Tibial artery (tissue), 4 donors: Measurements from ENCODE around the gene RARRES1.

Experiments used
- DNase-seq, 2 donors: peaks; one replicate each; pipeline ENCODE4 v3.0.0-alpha.2; 2019
- H3K27ac ChIP-seq, 2 donors: fragments of 200-600 bp; sonication (generic) in 1 of 2; 1 replicate in 1 of 2; 2 replicates in 1 of 2; pipeline ENCODE4 v1.5.1; 2018 to 2019; ENCODE audit warnings: mild to moderate bottlenecking in 1 of 2
- H3K27me3 ChIP-seq, 2 donors: fragments of 200-600 bp; sonication (generic) in 1 of 2; one replicate each; pipeline versions ENCODE4 v1.5.1 to v1.6.0; 2016 to 2019
- H3K36me3 ChIP-seq, 3 donors: fragments of 200-600 bp; sonication (generic) in 2 of 3; one replicate each; pipeline ENCODE4 v1.5.1; 2016 to 2019; ENCODE audit warnings: mild to moderate bottlenecking in 2 of 3
- H3K4me1 ChIP-seq, 4 donors: fragments of 200-600 bp; sonication (generic) in 2 of 4; 1 replicate in 3 of 4; 2 replicates in 1 of 4; pipeline ENCODE4 v1.5.1; 2016 to 2019
- H3K4me3 ChIP-seq, 2 donors: fragments of 200-600 bp; sonication (generic) in 1 of 2; 1 replicate in 1 of 2; 2 replicates in 1 of 2; pipeline ENCODE4 v1.5.1; 2018 to 2019; ENCODE audit warnings: mild to moderate bottlenecking in 2 of 2
- H3K9me3 ChIP-seq, 3 donors: fragments of 200-600 bp; sonication (generic) in 1 of 3; one replicate each; pipeline ENCODE4 v1.5.1; 2016 to 2019
- intact Hi-C: fragments of 100-400 bp; cut with DNase I; formaldehyde crosslinking; loops from one replicate; pipeline ENCODE4 v1.15.0; 2023; ENCODE audit warnings: low total_unique reads
- TF ChIP-seq, protein P1 (sequence below), 2 experiments: fragments of 200-600 bp in 1 of 2; fragments of 450-650 bp in 1 of 2; IDR thresholded peaks; one replicate each; pipeline ENCODE4 v1.5.1; 2017 to 2019; ENCODE audit warnings: antibody characterized with exemption in 2 of 2, mild to moderate bottlenecking in 1 of 2, moderate library complexity in 1 of 2

The RARRES1 gene

DNA sequence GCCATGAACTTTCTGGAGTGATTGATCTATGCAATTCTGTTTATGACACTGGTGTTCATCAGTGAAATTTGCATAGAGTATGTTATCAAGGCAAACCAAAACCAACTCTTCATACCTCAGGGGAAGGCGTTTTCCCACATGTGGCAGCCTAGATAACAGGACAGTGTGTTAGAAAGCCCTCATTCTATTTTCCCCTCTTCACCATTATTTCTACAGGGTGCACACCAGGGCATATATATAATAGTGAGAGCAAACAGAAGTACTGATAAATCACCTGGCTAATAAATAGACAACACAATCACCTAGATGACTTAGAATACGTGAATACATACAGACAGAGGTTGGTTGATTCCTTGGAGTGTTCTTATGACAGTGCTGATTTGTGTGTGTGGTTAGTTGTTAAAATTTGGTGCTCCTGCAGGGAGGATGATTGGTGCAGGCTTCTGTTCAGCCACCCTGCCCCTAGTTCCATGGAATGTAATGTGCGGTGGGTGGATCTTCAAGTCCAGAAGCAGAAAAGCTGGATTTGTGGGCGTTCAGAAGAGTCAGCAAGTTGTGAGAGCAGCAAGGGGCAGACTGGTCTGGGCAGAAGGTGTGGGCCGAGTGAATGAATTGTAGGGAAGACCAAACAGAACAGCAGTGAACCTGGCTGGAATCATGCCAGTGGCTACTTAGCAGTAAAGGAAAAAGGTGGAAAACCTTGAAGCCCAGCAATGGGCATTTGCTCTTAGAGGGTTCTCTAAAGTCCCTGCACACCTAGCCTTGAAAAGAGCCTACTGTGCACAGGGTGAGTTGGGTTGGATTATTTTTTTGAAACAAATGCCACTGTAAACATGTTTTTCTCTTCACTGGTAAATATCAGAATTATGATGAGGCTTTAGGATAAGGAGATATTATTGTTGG lies 11.7 kb upstream of the RARRES1 start:
- DNase-seq = no peak
- Histone ChIP-seq H3K4me3 (no peak overlapping the region), H3K27me3 (no peaks in the 10 kb centered on the region), H3K4me1 (peaks cover 0 to 8% (median 0%) of the 10 kb centered on the region in 4 donors), H3K9me3 (no peaks in the 10 kb centered on the region), H3K36me3 (peaks cover 6 to 58% (median 37%) of the 10 kb centered on the region in 3 donors), H3K27ac (no peak overlapping the region)
- intact Hi-C loops = no loop called here
- TF ChIP-seq, protein P1, sequence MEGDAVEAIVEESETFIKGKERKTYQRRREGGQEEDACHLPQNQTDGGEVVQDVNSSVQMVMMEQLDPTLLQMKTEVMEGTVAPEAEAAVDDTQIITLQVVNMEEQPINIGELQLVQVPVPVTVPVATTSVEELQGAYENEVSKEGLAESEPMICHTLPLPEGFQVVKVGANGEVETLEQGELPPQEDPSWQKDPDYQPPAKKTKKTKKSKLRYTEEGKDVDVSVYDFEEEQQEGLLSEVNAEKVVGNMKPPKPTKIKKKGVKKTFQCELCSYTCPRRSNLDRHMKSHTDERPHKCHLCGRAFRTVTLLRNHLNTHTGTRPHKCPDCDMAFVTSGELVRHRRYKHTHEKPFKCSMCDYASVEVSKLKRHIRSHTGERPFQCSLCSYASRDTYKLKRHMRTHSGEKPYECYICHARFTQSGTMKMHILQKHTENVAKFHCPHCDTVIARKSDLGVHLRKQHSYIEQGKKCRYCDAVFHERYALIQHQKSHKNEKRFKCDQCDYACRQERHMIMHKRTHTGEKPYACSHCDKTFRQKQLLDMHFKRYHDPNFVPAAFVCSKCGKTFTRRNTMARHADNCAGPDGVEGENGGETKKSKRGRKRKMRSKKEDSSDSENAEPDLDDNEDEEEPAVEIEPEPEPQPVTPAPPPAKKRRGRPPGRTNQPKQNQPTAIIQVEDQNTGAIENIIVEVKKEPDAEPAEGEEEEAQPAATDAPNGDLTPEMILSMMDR (IDR thresholded peaks at IDR 0.05) = no peak

DNA sequence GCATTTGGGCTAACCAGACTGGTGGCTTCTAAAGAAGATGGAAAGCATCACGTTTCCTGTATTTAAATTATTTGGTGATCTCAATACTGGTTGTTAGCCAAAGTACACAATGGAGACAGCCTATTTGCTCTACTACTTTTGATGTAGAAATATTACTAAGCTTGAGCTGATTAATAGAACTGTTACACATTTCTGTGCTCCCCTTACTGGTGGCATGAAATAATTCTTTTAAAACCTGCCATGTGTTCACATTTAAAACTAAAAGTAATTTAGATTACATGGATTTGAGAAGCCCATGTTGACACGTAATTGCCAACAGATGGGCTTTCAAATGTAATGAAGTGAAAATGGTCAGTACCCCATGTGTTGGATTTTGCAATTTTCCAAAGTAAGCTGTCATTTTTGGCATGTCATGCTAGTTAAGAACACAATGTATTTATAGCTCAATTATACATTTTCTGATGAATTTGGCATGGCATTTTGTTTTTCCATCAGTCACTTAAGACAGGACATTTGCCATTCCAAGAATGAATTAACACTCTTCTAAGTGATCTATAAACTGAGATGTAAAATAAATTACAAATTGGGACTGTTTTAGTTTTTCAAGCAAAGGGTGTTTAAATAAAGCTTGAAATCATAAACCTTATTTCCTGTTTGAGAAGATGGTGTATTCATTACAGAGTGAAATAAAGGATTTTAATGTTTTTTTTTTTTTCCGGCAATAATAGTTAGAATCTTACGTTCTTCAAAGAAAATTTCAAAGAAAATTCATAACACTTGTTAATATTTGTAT lies 10.8 kb upstream of the RARRES1 start:
- no peak overlapping the region for H3K27ac ChIP-seq
- peaks cover 0 to 3% (median 0%) of the 10 kb centered on the region in 4 donors for H3K4me1 ChIP-seq
- peaks cover 6 to 50% (median 37%) of the 10 kb centered on the region in 3 donors for H3K36me3 ChIP-seq
- no peak for DNase-seq
- no peak overlapping the region for H3K4me3 ChIP-seq
- TF ChIP-seq, protein P1 (IDR thresholded peaks at IDR 0.05) = no peak
- H3K9me3 ChIP-seq = no peaks in the 10 kb centered on the region
- intact Hi-C loops = no loop called here
- no peaks in the 10 kb centered on the region for H3K27me3 ChIP-seq

DNA sequence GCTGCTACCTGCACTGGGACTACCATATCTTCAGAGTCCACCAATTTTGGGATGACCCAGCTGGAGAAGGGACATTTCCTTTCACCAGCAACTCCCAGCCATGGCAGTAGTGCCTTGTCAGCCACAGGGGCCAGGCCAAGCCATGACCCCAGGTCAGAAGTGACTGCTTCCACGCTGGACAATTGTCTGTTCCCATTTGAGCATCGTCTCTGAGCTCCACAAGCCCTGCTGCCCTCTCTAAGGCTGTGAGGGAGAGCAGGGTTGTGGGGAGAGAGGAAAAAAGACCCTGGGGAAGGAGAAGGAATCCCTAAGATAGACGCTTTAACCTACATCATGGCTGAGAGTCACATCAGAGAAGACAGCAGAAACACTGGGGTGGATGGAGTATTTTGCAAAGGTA lies 7.4 kb upstream of the RARRES1 start:
- no peak for DNase-seq
- intact Hi-C loops = loop anchor here (10.0 kb wide), 1 partner anchor 165 kb away; the partner anchor contains the start of gene MLF1
- Histone ChIP-seq H3K4me3 (no peak overlapping the region), H3K9me3 (peaks cover 0 to 7% (median 0%) of the 10 kb centered on the region in 3 donors), H3K27ac (no peak overlapping the region), H3K27me3 (no peaks in the 10 kb centered on the region), H3K36me3 (peaks cover 0 to 26% (median 21%) of the 10 kb centered on the region in 3 donors), H3K4me1 (peaks cover 0 to 5% (median 0%) of the 10 kb centered on the region in 4 donors)
- TF ChIP-seq, protein P1 (IDR thresholded peaks at IDR 0.05) = no peak

DNA sequence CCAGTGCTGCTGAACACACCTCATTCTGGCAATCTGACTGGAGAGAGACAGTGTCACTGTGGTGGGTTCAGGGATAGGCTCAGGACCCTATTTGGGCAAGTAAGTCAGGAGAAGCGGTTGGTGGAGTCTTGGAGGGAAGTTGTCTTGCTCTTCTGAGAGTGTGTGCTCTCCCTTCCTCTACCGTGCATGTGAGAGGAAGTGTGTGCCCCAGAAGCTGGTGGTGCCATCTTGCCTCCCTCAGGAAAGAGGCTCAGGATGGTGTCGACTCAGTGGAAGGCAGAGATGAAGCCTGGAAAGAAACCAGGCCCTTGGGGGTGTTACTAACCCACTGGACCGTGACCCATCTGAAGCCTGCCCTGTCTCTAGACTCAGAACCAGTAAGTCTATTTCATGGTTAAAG lies 6.8 kb upstream of the RARRES1 start:
- peaks cover 0 to 21% (median 19%) of the 10 kb centered on the region in 3 donors for H3K36me3 ChIP-seq
- H3K27ac ChIP-seq = no peak overlapping the region
- H3K4me1 ChIP-seq = peaks cover 0 to 5% (median 0%) of the 10 kb centered on the region in 4 donors
- H3K9me3 ChIP-seq = peaks cover 0 to 7% (median 0%) of the 10 kb centered on the region in 3 donors
- H3K27me3 ChIP-seq = no peaks in the 10 kb centered on the region
- H3K4me3 ChIP-seq = no peak overlapping the region
- DNase-seq = no peak
- intact Hi-C loops = loop anchor here (10.0 kb wide), 1 partner anchor 164 kb away; the partner anchor contains the start of gene MLF1
- TF ChIP-seq, protein P1 (IDR thresholded peaks at IDR 0.05) = no peak

DNA sequence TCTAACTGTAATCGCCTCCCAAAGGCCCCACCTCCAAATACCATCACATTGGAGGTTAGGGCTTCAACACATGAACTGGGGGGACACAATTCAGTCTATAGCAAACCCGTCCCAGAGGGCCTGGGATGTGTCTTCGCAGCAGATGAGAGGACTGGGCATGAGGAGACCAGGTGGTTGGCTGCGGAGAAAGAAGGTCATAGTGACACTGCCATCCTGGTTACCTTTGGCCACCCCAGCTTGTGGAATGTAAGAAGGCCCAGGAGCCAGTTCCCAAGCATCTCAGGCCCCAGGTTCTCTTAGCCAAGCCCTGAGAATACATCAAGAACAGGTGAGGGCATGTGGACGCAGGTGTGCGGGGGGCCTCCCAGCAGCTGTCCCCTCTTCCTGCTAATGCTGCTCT lies 6.4 kb upstream of the RARRES1 start:
- Histone ChIP-seq H3K36me3 (peaks cover 0 to 20% (median 14%) of the 10 kb centered on the region in 3 donors), H3K4me3 (no peak overlapping the region), H3K4me1 (peaks cover 0 to 9% (median 0%) of the 10 kb centered on the region in 4 donors), H3K27ac (no peak overlapping the region), H3K9me3 (peaks cover 0 to 7% (median 0%) of the 10 kb centered on the region in 3 donors), H3K27me3 (no peaks in the 10 kb centered on the region)
- DNase-seq = no peak
- intact Hi-C loops = loop anchor here (10.0 kb wide), 1 partner anchor 164 kb away; the partner anchor contains the start of gene MLF1
- TF ChIP-seq, protein P1 (IDR thresholded peaks at IDR 0.05) = no peak
